DOHH2 (cell line): ENCODE data around the gene CCDC106.

Experiments
- H3F3A ChIP-seq: fragments of 200-600 bp; sonication (generic), shearing (Covaris generic); 2 replicates; pipeline ENCODE4 v1.6.0; 2016; ENCODE audit warnings: antibody characterized with exemption, mild to moderate bottlenecking; ENCODE audit not compliant: control insufficient read depth, insufficient read depth
- H3K27ac ChIP-seq: fragments of 200-600 bp; sonication (generic); 2 replicates; pipeline ENCODE4 v1.5.1; 2014; ENCODE audit warnings: low read depth, mild to moderate bottlenecking, low read length, moderate library complexity
- H3K27me3 ChIP-seq: fragments of 200-600 bp; sonication (generic); 2 replicates; pipeline ENCODE4 v1.6.1; 2014; ENCODE audit warnings: mild to moderate bottlenecking, low read length, mixed read lengths; ENCODE audit not compliant: control insufficient read depth
- H3K36me3 ChIP-seq: fragments of 200-600 bp; sonication (generic); 2 replicates; pipeline ENCODE4 v1.6.1; 2014; ENCODE audit warnings: mild to moderate bottlenecking, low read length, moderate library complexity, mixed read lengths; ENCODE audit not compliant: control insufficient read depth
- H3K4me1 ChIP-seq: fragments of 200-600 bp; sonication (generic); 2 replicates; pipeline ENCODE4 v1.6.1; 2014; ENCODE audit warnings: mild to moderate bottlenecking, low read length, mixed read lengths; ENCODE audit not compliant: control insufficient read depth
- H3K4me2 ChIP-seq: fragments of 200-600 bp; sonication (generic); 2 replicates; pipeline ENCODE4 v1.6.0; 2014; ENCODE audit warnings: mild to moderate bottlenecking, low read length, moderate library complexity
- H3K4me3 ChIP-seq: fragments of 200-600 bp; sonication (generic); 2 replicates; pipeline ENCODE4 v1.5.1; 2014; ENCODE audit warnings: mild to moderate bottlenecking, low read length, mixed read lengths
- H3K79me2 ChIP-seq: fragments of 200-600 bp; sonication (generic); 2 replicates; pipeline ENCODE4 v1.6.1; 2014; ENCODE audit warnings: mild to moderate bottlenecking, low read length, mixed read lengths; ENCODE audit not compliant: control insufficient read depth
- H3K9me2 ChIP-seq: fragments of 200-600 bp; sonication (generic); replicated peaks from 2 replicates; pipeline ENCODE4 v1.6.1; 2014; ENCODE audit warnings: mild to moderate bottlenecking, low read length, mixed read lengths; ENCODE audit not compliant: control insufficient read depth
- H3K9me3 ChIP-seq: fragments of 200-600 bp; sonication (generic); 2 replicates; pipeline ENCODE4 v1.6.1; 2014; ENCODE audit warnings: antibody characterized with exemption, low read length, mixed read lengths; ENCODE audit not compliant: control insufficient read depth, insufficient read depth
- H4K20me1 ChIP-seq: fragments of 200-600 bp; sonication (generic); 2 replicates; pipeline ENCODE4 v1.6.0; 2014; ENCODE audit warnings: low read depth, mild to moderate bottlenecking, antibody characterized with exemption, low read length, moderate library complexity; ENCODE audit not compliant: control insufficient read depth, insufficient read depth
- EZH2phosphoT487 ChIP-seq: fragments of 200-600 bp; sonication (generic); IDR thresholded peaks from 2 replicates; pipeline ENCODE4 v1.6.1; 2017; ENCODE audit warnings: borderline replicate concordance, mild to moderate bottlenecking, antibody characterized with exemption, low read length, moderate library complexity, mixed read lengths
- TF ChIP-seq, protein P1 (sequence below): fragments of 200-600 bp; sonication (generic); IDR thresholded peaks from one replicate; pipeline ENCODE4 v1.5.1; 2014; ENCODE audit warnings: antibody characterized with exemption, mild to moderate bottlenecking, low read depth, low read length; ENCODE audit not compliant: poor library complexity, severe bottlenecking

CCDC106 gene

GRCh38 chr19:55693336-55693974 is 45.4 kb downstream of the CCDC106 start:
- no peak for TF ChIP-seq EZH2phosphoT487
- TF ChIP-seq, protein P1, sequence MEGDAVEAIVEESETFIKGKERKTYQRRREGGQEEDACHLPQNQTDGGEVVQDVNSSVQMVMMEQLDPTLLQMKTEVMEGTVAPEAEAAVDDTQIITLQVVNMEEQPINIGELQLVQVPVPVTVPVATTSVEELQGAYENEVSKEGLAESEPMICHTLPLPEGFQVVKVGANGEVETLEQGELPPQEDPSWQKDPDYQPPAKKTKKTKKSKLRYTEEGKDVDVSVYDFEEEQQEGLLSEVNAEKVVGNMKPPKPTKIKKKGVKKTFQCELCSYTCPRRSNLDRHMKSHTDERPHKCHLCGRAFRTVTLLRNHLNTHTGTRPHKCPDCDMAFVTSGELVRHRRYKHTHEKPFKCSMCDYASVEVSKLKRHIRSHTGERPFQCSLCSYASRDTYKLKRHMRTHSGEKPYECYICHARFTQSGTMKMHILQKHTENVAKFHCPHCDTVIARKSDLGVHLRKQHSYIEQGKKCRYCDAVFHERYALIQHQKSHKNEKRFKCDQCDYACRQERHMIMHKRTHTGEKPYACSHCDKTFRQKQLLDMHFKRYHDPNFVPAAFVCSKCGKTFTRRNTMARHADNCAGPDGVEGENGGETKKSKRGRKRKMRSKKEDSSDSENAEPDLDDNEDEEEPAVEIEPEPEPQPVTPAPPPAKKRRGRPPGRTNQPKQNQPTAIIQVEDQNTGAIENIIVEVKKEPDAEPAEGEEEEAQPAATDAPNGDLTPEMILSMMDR = no peak
- no peak overlapping the region for H3K4me2 ChIP-seq
- no peak overlapping the region for H3K27ac ChIP-seq
- H3K4me1 ChIP-seq = no peaks in the 10 kb centered on the region
- H3K36me3 ChIP-seq = peaks cover 96% of the 10 kb centered on the region
- no peaks in the 10 kb centered on the region for H3K27me3 ChIP-seq
- no peaks in the 10 kb centered on the region for H3F3A ChIP-seq
- H3K9me3 ChIP-seq = no peaks in the 10 kb centered on the region
- H3K4me3 ChIP-seq = no peak overlapping the region
- H4K20me1 ChIP-seq = no peaks in the 10 kb centered on the region
- no peaks in the 10 kb centered on the region for H3K79me2 ChIP-seq
- no peaks in the 10 kb centered on the region for H3K9me2 ChIP-seq

DNA sequence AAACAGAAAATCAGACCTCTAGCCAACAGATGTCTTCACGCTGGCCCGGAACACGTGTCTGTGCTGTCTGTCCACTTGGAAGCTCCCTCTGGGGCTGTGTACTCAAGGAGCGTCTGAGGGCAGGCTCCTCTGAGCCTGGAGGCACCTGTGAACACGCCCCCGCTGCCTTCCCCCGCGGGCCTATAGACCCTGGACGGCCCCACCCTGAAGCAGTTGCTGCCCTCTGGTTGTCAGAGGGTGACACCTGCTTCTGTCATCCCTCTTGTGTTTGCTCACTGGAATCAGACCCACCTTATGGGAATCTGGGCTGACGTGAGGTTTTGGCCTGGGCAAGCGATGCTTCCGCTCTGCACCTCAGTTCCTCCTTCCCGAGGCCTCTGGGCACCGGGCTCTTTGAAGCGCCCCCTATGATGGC is 46.2 kb downstream of the CCDC106 start:
- no peaks in the 10 kb centered on the region for H3K79me2 ChIP-seq
- H3K4me1 ChIP-seq = no peaks in the 10 kb centered on the region
- no peaks in the 10 kb centered on the region for H4K20me1 ChIP-seq
- peaks cover 92% of the 10 kb centered on the region for H3K36me3 ChIP-seq
- no peaks in the 10 kb centered on the region for H3K9me2 ChIP-seq
- H3K27me3 ChIP-seq = no peaks in the 10 kb centered on the region
- H3K27ac ChIP-seq = no peak overlapping the region
- H3K4me2 ChIP-seq = no peak overlapping the region
- no peak overlapping the region for H3K4me3 ChIP-seq
- H3K9me3 ChIP-seq = no peaks in the 10 kb centered on the region
- H3F3A ChIP-seq = no peaks in the 10 kb centered on the region
- TF ChIP-seq EZH2phosphoT487 = no peak
- TF ChIP-seq, protein P1 = no peak

GRCh38 chr19:55694656-55695491 is 46.9 kb downstream of the CCDC106 start:
- Histone ChIP-seq H3K36me3 (peaks cover 89% of the 10 kb centered on the region), H3F3A (no peaks in the 10 kb centered on the region), H3K79me2 (no peaks in the 10 kb centered on the region), H3K27ac (no peak overlapping the region), H3K9me3 (no peaks in the 10 kb centered on the region), H3K9me2 (no peaks in the 10 kb centered on the region), H4K20me1 (no peaks in the 10 kb centered on the region), H3K27me3 (no peaks in the 10 kb centered on the region), H3K4me1 (no peaks in the 10 kb centered on the region), H3K4me3 (no peak overlapping the region), H3K4me2 (no peak overlapping the region)
- TF ChIP-seq, protein P1 = no peak
- TF ChIP-seq EZH2phosphoT487 = no peak
